ENCODE results near the gene PODXL.
"Not testable (repeated sequence)": the region's sequence is repeated elsewhere in the genome, so short reads cannot be mapped to it uniquely, and the experiment has no call there.

Gene PODXL

DNA sequence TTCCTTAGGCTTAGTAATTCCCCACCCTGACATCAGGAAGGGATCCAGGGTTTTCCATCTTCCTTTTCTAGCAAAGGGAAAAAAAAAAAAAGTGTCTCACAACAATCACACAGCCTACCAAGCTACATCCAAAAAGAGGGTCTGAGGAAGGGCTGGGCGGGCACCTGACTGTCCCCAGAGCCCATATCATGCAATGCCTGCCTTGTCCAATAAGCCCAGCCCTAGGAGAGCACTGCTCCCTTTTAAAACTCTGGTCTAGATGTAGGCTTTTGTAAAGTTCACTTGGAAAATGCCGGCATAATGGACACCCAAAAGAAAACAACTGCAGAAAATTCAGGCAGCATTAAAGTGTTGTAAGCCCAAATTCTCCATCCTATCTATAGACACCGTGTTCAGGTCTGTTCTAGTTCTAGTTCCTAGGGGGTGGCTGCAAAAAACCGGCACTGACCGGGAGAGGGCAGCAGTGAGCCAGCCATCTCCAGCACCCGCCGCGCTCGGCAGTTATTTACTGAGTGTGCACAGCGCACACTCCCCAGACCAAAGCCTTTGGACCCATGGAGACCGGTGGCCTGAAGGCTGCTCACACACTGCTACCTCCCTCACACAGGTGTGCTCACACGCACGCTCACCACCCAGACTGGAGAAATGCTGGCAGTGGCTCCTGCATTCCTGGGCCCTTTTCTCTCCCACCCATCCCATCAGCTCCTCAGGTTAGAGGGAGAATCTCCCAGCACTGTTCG, 48.7 kb downstream of the PODXL start:
- FAIRE-seq, result no peak

DNA sequence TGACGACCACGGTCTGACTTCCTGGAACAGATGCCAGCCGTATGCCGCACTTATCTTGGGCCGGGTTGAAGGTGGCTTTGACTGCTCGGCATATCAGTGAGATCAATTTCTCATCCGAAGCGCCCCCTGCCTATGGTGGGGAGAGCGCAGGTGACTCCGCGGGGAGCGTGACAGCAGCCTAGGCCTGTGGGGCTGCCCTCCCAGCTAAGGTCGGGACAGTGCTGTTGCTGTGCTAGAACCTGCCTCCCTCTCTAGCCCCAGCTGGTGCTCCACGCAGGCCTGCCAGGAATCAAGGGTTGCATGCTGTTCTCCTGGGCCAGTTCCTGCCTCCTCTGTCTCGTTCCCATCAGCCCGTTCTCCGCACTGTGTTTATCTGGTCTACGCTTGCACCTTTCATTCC, 49.8 kb downstream of the PODXL start:
- FAIRE-seq, result no peak

DNA sequence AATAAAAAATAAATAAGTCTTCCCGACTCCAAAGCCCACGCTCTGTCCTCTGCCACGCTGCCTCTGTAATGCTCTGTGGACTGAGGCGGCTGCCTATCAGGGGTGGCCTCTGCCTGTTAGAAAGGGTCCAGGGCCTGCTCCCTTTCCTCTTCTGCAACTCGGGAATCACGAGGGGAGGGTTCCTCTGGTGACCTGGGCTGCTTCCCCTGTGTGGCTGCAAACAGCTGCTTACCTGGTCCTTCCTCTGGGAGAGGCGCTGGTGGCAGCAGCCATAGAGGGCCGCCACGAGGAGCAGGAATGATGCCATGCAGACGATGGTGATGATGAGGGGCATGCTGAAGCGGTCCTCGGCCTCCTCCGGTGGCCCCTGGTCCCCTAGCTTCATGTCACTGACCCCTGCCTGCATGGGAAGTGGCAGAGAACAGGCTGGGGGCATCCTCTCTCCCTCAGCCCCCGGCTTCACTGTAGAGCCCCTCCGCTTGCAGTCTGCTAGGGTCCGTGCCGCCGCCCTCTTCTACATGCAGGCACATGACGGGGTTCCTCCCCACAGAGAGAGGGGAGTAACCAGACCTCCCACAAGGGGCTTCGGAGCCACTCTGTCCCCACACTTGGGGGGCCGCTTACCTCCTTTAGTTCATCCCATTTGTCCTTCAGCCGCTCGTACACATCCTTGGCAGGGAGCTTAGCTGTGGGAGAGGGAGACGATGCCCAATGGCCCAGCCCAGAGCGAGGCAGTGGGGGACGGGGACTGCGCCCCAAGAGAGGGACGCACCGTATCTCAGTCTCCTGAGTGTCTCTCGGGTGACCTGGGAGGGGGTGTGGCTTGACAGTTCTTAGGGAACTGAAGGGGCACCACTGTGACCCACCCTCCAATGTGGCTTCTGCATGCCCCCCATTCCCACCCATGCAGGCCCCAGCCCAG, 50.5 kb downstream of the PODXL start:
- FAIRE-seq, result no peak

DNA sequence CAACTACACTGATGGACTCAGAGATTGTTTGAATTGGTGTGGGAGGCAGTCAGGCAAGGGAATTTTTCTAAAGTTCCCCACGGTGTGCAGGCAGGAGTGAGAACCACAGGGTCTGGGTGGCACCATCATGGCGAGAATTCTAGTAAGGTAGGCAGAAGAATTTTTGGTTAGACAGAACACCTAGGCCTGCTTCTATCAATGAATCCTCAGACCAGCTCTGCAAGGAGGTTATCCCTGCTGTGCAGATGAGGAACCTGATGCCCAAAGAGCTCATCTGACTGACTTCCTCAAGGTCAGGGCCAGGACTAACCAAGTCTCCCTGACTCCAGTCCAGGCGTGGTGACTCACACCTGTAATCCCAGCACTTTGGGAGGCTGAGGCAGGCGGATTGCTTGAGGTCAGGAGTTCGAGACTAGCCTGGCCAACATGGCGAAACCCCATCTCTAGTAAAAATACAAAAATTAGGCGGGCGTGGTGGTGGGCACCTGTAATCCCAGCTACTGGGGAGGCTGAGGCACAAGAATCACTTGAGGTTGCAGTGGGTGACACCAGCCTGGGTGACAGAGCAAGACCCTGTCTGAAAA, 51.3 kb downstream of the PODXL start:
- not testable (repeated sequence) for FAIRE-seq

DNA sequence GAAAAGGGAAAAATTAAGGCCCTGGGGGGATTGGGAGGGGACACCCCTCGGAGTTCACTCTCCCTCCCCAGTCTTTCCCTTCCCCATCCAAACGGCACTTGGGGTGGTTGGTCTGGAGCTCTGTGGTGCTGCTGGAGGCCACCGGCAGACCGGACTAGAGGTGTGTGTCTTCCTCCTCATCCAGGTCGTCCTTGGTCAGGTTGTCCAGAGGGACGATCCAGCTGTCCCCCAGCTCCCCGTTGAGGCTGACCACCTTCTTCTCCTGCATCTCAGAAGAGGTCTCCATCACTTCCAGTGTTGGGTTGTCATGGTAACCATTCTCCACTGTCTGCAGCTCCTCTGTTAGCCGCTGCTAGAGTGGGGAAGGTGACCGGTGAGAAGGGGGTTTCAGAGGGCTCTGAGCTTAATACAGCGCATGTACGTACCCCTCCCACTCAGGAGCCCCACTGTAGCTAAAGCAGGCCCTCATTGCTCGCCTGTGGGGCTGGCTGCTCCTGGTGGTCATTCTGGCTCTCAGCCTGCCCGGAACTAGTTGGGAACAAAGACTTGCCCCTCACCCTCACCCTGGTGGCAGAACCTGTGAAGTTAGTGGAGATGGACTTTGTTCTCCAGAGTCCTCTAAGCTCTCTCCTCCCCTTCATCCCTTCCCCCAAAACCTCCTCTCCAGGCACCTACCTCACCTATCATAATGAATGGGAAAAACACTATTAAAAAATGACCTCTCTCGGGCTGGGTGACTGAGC, 52.1 kb downstream of the PODXL start:
- no peak for FAIRE-seq

DNA sequence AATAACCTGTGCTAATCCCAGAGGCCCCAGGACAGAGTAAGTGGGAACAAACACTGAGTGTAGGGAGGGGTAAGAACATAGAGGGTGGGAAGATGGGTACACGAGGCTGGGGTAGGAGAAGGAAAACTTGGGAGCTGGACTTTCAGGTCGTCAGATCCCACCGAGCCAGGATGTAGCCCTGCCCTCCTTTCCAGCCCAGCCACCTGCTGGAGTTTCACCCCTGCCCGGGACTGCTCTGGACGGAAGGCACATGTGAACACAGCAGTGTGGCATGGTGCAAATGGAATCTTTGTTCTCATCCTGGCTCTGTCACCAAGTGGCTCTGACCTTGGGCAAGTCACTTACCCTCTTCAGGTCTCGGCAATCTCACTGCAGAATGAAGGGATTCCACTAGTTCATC, 52.8 kb downstream of the PODXL start:
- no peak for FAIRE-seq

DNA sequence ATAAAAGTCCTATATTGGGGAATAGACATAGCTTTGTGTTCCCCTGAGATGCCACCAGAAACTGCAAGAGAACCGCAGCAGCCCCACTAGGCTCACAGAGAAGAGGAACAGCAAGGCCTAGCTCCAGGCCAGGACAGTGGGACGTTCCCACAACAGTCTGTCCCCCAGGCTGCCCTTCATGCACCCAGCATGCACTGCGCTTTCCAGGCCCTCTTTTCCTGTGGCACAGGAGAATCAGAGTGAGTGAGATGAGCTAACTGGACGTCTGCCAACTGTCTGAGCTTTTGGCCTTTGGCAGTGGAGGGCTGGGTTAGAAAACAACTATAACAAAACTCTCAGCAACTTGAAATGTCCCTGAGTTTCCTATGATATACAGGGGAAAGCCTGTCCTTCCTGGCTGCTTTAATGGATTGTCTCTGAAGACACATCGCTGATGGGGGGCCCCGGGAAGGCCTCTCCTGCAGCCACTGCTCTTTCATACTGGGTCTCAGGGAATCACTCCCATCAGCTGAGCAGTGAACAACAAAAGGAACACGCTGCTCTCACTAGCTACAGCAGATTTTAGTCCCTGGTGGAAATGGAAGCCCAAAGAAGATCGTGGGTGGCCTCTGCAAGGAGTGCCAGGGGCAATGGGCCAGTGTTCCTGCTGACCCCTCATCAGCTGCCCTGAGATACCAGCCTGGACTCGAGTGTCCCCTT, 53.5 kb downstream of the PODXL start:
- FAIRE-seq, result no peak

DNA sequence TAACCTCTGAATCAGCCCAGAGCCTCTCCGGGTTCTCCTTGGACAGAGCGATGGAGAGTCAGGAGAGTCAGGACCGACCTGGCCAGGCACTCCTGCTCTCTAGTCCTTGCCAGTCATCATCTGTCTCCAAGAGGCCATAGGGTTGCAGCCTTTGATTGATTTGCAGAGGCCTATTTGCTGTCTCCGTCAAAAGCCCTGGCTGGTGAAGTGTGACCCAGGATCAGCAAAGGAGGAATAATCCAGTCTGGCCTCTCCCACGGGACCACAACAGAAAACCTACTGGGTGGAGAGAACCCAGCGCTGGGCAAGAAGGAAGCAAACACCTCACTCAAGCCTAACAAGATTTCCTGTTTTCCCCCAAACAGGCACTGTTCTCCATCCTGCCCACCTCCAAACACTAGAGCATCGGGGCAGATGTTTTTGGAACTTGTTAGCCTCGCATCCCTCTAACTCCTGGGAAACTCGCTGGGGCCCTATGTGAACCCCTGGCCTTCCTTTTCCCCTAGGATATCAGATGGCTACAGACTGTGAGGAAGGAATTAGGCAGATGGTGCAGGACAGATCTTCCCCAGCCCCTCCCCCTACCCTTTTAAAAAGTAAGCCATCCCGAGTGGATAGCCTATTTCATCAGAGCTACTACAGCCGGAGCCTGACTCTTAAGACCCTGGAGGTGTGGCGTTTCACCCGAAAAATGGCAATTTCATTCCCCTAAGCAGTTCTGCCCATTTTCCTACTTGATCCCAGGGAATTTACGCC, 54.3 kb downstream of the PODXL start:
- FAIRE-seq, result no peak

DNA sequence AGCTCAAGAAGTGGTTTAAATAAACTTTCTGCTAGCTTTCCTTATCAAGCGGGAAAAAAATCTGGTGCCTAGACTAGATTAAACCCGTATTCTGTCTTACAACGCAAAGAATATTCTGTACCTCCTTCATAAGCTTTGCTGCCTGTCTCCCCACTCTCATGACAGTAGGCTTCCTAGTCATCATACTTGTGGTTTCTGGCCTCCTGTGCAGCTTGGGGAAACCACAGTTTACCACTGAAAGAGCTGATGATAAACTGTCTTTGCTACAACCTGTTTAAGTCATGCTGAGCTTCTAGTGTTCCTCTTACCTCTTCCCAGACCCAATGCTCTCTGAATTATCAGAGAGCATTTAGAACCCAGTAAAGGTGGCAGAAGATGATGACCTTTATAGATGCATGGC, 55.0 kb downstream of the PODXL start:
- no peak for FAIRE-seq

DNA sequence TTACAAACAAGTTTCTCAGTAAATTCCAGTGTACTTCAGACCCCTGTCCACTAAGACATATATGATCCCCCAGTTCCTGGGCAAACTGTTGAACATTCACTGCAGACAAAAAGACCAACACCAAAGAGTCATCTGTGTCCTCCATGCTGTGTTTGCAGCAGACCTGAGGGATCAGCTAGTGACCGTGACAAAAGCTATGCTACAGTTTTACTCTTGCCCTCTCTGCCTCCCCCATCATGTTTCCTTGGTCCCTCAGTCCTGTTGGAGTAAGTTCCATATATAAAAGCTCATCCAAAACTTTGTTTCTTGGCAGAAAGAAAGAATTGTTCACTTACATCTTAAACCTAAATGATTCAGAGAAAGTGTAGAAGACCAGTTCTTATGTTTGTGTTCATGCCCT, 56.1 kb downstream of the PODXL start:
- no peak for FAIRE-seq

DNA sequence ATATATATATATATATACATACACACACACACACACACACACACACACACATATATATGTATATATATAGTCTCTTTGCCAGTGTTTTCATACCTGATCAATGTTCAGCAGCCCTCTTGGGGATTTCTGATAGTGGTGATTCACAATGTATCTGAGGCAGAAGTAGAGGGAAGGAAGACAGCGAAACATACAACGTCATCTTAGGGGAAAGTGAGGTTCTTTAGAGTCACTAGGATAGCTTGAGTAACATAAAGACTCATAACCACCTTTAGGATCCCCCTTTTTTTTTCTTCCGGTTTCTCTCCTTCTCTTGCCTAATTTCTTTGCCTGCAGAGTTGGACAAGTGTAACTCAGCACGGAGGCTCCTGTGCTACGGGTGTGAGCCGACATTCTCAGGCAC, 56.6 kb downstream of the PODXL start:
- no peak for FAIRE-seq

DNA sequence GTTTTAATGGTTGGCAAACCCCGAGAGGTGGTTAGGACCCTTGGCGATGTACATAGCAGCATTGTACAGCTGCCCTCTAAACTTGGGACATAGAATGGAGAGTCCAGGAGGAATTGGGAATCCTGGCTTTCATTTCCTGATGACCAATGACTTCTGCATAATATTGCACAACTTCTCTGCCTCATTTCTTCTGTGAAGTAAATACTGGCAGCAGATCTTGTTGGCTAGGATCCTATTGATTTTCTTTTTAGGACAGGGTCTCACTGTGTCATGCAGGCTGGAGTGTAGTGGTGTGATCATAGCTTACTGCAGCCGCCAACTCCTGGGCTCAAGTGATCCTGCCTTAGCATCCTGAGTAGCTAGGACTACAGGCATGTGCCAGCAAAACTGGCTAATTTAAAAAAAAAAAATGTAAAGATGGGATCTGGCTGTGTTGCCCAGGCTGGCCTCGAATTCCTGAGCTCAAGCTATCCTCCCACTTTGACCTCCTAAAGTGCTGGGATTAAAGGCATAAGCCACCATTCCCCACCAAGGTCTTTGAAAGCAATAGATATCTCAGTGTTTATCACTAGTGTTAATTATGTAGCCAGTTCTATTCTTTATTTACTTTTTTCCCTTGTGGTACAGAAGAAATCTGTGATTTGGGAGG, 58.1 kb downstream of the PODXL start:
- FAIRE-seq, result no peak

DNA sequence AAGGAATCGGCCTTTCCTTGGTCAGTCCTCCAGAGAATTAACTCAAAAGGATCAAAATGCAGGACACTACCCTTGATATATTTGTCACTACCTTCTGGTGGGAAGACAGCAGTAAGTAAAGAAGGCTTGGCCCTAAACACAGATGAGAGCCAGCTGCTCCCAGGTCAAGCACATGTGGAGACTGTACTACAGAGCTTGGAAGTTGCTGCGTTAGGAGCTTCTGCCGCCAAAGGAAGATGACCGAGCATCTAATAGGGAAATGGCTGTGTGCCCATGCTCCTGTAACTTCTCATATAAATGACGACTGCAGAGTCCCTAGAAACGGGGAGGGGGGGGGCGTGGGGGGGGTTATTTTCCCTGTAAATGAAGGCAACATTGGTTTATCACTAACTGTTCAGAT, 59.0 kb downstream of the PODXL start:
- no peak for FAIRE-seq

DNA sequence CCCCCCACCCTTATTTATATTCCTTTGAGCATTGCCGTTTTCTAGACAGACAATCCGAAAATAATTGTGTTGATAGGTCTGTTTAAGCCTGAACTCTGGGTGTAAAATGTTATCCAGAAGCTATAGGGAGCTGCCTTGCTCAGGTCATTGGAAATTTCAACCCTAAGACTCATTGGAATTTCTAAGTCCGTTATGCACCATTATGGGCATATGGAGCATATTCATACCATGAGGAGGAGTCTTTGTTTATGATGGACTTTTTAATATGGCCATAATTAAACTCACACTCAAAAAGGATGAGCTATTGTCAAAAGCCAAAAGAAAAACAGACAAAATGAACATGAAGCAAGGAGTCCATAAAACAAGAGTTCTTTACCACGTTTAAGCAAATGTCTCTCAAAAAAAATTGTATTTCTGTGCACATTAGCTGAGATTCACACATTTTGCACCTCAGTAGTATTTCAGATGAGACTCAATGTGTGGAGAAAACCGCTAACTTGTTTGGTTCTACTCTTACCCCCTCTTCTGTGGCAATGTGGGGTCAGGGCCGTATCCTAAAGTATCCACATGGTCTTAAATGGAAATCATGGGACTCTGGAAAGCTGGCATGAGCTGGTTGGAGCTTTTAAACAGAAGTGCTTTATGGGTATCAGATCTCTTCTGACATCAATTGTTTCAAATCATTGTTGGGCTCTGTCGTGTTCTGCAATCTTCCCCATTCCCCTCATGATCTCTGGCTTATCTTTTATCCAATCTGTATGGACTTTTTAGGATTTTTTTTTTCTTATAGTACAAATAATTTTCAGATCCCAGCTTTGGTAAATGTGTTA, 60.5 kb downstream of the PODXL start:
- no peak for FAIRE-seq

DNA sequence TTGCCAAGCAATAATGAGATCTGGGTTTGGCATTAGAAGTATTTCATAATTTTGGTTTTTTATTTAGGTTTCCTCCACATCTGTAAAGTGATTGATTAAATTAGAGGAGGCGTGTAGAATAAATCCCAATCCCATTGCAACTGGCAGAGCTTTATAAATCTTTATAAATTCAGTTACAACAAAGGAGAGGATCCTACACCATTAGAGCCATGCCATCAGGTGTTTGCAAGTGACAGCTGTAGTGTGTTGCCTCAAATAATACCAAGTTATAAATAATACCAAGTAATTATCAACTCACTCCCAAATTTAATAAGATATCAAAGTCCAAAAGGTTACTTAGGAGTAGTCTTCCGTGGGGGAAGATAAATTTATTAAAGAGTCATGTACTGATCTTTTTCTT, 62.2 kb downstream of the PODXL start:
- no peak for FAIRE-seq

DNA sequence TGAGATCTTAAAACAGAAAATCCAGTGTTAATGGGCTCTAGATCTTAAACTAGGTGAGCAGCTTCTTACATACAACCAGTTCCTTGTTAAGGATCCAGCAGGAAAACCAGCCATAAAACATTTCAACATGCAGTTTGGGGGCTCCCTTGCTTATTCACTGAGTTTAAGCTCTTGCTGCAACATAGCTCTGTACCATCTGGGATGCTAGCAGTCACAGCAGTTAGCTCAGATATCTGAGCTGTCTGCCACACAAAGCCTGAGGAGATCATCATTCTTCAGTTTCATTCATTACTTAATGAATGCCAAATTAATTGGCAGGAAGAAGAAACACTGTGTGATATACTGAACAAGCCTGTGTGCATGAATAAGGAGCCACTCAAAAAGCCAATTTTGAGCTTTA, 62.8 kb downstream of the PODXL start:
- FAIRE-seq, result no peak

DNA sequence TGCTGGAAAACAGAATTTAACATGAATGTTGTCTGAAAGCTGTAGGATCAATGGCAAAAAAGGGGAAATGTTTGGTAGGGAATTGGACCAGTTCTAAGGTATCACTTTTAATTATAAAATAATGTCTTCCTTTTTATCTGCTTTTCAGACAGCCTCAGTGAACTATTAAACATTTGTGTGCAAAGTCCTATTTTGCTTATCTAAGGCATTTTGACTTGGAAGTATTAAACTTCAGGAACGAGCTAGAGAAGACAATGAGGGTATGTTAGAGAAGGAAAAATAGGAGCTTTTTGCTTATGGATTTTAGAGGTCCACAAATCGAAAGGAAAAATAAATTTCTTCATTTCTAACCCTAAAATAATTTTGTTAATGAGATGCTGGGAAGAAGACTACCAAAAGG, 63.3 kb downstream of the PODXL start:
- FAIRE-seq, result no peak

DNA sequence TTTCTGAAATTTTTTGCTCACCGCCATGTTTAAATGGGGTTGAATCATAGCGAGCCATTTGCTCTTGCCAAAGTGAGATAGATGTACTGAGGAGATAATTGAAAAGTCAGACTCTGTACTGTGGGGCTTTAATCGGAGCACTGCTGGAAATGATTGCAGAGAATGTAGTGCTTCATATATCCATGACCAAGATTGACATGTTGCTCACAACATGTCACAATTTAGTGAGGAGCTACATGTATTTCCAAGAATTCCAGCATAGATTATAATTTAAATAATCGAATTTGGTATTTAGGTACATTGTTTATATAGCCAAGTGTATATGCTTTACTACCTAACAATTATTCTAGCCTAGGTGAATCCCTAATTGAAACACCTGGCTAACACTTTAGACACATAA, 66.5 kb downstream of the PODXL start:
- FAIRE-seq, result no peak

DNA sequence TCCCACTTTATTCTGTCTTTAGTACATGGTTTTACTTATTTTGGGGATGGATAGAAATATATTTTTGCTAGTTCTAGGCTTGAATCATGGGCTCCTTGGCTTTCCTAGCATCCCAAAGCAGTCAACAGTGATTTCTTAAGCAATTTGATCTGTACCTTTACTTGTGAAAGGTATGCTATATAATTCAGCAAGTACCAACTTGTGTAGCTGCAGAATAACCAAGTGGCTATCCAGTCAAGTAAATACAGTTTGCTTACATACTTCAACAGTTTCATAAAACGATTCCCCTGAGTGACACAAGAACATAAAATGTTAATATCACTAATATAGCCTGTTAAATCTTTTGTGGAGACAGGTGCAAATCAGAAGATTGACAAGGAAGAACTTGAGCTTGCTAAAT, 67.2 kb downstream of the PODXL start:
- no peak for FAIRE-seq

DNA sequence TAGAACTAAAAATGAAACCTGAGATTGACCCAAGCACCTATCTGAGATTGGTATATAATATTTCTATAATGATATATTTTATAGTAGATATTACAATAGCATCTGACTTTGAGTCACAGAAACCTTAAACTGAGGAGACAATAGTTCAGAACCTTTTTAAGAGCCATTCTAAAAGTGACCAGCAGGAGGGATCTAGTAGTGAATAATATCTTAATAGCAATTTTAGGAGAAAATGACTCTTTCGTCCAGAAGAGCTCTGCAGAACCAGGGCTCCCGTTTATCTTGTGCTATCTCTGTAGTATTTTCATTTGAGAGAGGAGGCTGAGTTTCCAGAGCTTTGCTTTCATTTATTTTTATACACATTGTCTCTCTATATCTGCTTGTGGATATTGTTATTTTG, 68.1 kb downstream of the PODXL start:
- no peak for FAIRE-seq
